ENCODE data around the gene ARID1B. TPM values are rescaled to one million over a fixed set of nuclear protein-coding genes. Genes with fewer than 3 reads are reported as not detected.

ARID1B gene
- polyA plus RNA-seq, 1 experiment, result 17.0 TPM

DNA sequence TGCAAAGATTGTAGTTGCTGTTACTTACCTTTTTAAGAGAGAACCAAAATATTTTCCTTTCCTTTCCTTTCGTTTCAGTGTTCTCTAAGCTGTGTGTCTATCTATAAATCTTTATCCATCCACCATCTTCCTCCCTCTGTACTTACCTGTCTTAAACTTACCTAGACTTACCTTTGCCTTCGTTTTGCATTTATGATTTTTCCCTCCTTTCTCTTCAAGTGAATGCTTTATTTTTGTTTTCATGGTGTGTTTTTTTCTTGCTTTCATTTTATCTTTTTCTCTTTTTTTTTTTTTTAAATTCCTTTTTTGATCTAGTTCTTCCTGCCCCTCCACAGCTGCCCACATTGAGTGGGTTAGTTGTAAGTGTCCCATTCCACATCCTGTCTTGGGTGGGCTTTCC, 26.2 kb downstream of the ARID1B start:
- ChIA-PET CTCF (no interaction called here), POLR2A (no interaction called here)
- TF ChIP-seq, protein P1, sequence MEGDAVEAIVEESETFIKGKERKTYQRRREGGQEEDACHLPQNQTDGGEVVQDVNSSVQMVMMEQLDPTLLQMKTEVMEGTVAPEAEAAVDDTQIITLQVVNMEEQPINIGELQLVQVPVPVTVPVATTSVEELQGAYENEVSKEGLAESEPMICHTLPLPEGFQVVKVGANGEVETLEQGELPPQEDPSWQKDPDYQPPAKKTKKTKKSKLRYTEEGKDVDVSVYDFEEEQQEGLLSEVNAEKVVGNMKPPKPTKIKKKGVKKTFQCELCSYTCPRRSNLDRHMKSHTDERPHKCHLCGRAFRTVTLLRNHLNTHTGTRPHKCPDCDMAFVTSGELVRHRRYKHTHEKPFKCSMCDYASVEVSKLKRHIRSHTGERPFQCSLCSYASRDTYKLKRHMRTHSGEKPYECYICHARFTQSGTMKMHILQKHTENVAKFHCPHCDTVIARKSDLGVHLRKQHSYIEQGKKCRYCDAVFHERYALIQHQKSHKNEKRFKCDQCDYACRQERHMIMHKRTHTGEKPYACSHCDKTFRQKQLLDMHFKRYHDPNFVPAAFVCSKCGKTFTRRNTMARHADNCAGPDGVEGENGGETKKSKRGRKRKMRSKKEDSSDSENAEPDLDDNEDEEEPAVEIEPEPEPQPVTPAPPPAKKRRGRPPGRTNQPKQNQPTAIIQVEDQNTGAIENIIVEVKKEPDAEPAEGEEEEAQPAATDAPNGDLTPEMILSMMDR (IDR thresholded peaks at IDR 0.05; ENCODE audit: insufficient read depth, low read depth, low read length), result no peak

GRCh38 chr6:156804402-156804801, 27.2 kb downstream of the ARID1B start:
- H3K27me3 ChIP-seq (ENCODE audit: control insufficient read depth, insufficient read depth, low read length), result no peaks in the 10 kb centered on the region
- POLR2A ChIA-PET, result no interaction called here
- TF ChIP-seq, protein P1 (IDR thresholded peaks at IDR 0.05; ENCODE audit: insufficient read depth, low read depth, low read length), result no peak
- H3K36me3 ChIP-seq (ENCODE audit: control insufficient read depth, insufficient read depth, low read length), result no peaks in the 10 kb centered on the region
- no peak overlapping the region for H3K4me3 ChIP-seq (ENCODE audit: low read depth, low read length)
- no peak for DNase-seq (ENCODE audit: low read depth)
- CTCF ChIA-PET, result no interaction called here

More for the DNA sequence above, 26.2 kb downstream of the ARID1B start:
- Histone ChIP-seq H3K36me3 (ENCODE audit: control insufficient read depth, insufficient read depth, low read length) (no peaks in the 10 kb centered on the region), H3K4me3 (ENCODE audit: low read depth, low read length) (no peak overlapping the region), H3K27me3 (ENCODE audit: control insufficient read depth, insufficient read depth, low read length) (no peaks in the 10 kb centered on the region)
- no peak for DNase-seq (ENCODE audit: low read depth)

DNA sequence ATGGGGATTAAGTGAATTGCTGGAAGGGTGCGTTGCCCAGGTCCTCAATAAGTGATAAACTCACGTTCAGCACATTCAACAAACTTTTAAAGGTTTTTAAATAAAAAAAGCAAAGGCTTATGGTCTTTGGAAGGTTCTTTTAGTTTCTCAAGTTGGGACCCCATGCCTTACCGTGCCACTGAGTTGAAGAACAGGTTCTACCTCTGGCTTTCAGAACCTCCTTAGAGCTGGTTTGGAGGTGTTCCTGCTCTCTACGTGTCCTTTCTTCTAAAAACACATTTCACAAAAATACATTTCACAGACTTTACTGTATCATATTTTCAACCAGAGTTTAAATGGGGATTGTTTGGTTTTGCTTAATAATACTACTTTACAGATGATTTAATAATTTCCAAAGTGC, 29.0 kb downstream of the ARID1B start:
- Histone ChIP-seq H3K4me3 (ENCODE audit: low read depth, low read length) (no peak overlapping the region), H3K27me3 (ENCODE audit: control insufficient read depth, insufficient read depth, low read length) (no peaks in the 10 kb centered on the region), H3K36me3 (ENCODE audit: control insufficient read depth, insufficient read depth, low read length) (no peaks in the 10 kb centered on the region)
- ChIA-PET POLR2A (no interaction called here), CTCF (no interaction called here)
- TF ChIP-seq, protein P1 (IDR thresholded peaks at IDR 0.05; ENCODE audit: insufficient read depth, low read depth, low read length), result no peak
- no peak for DNase-seq (ENCODE audit: low read depth)

- Histone ChIP-seq H3K4me3 (ENCODE audit: low read depth, low read length) (no peak overlapping the region), H3K27me3 (ENCODE audit: control insufficient read depth, insufficient read depth, low read length) (no peaks in the 10 kb centered on the region), H3K36me3 (ENCODE audit: control insufficient read depth, insufficient read depth, low read length) (no peaks in the 10 kb centered on the region)
- no peak for DNase-seq (ENCODE audit: low read depth)
- TF ChIP-seq, protein P1 (IDR thresholded peaks at IDR 0.05; ENCODE audit: insufficient read depth, low read depth, low read length), result no peak
- ChIA-PET CTCF (interaction anchor here (0.7 kb wide), 1 partner anchor 109 kb away, joined by 3 read pairs; no protein-coding TSS in a partner anchor), POLR2A (no interaction called here)
Measured at GRCh38 chr6:156807028-156807427, 29.9 kb downstream of the ARID1B start.

DNA sequence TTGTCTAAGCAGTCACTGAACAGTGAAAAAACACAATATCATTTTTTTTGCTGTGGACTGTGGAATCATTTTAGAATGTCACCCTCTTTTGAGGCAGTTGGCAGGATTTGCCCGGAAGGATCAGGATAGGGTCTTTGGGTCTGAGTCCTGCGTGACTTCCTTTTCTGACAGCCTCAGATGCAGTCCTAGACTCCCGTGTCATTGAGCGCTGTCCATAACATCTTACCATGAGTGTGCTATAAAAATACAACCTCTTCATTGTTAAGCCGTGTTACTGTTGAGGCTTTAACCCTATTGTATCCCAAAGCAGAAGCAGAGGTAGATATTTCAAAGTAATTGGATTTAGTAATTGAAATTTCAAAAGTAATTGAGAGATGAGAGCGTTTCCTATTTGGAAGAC, 30.6 kb downstream of the ARID1B start:
- Histone ChIP-seq H3K36me3 (ENCODE audit: control insufficient read depth, insufficient read depth, low read length) (no peaks in the 10 kb centered on the region), H3K27me3 (ENCODE audit: control insufficient read depth, insufficient read depth, low read length) (no peaks in the 10 kb centered on the region), H3K4me3 (ENCODE audit: low read depth, low read length) (no peak overlapping the region)
- DNase-seq (ENCODE audit: low read depth), result no peak
- TF ChIP-seq, protein P1 (IDR thresholded peaks at IDR 0.05; ENCODE audit: insufficient read depth, low read depth, low read length), result no peak
- ChIA-PET POLR2A (no interaction called here), CTCF (no interaction called here)

Data from BJ (cell line).